GM21619 (cell line): ENCODE data around the gene KLHL8.

ENCODE experiments used
- ATAC-seq: cut with Tn5 transposase; IDR thresholded peaks from one replicate; pipeline ENCODE4 v1.9.1; 2021; ENCODE audit not compliant: unreplicated experiment

The KLHL8 gene

DNA sequence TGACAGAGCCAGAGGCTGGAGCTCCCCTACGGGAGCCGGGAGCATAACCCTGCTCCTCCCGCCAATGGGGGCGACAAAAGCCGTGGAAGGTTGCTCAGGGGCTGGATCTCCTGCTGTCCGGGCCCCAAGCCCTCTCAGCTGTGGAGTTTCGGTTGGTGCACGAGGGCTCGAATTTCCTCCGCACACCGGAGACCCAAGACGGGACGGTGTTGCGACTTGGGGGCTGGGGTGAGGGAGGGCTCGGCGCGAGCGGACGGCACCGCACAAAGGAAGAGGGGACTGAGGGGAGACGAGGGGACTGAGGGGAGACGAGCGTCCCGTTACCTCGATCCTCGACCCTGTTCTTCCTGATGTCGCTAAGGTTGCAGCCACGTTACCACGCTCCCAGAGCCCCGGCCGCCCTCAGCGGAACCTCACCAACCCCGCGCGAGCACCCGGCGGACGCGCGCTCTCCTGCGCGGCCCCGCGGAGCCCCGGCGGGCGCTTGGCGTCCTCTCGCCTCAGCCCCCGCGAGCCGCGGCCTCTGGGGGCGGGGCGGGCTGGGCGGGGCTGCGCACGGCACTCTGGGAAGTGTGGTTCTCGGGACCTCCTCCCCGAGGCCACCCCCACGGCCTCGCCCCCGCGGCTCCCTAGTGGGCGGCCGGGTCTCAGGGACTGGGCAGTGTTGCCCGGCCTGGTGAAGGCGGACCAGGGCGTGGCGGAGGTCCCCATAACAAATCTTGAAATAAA is at the start of gene KLHL8:
KLHL8 (minus strand) TSS at position 525 of the 729 bp plus-strand sequence. CDS start 25,079 bp downstream, outside the sequence.
- ATAC-seq, result peak; percentile 81

DNA sequence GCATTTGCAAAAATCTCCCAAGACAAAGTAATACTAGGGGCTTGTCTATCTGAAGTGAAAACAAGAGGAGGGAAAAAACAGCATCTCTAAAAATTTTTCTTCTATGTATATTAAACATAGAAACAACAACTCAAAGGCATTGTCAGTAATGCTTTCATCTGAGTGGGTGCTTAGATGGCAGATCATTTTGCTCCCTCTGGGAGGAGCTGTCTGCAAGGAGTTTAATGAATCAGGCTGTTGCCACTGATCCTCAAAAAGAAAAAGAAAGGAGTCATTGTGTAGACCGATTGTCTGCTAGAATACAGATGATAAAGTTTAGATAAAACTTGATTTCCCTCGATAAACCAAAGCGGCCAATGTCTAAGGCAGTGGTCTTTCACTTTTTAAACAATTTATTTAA is 49.7 kb upstream of the KLHL8 start:
- no peak for ATAC-seq

DNA sequence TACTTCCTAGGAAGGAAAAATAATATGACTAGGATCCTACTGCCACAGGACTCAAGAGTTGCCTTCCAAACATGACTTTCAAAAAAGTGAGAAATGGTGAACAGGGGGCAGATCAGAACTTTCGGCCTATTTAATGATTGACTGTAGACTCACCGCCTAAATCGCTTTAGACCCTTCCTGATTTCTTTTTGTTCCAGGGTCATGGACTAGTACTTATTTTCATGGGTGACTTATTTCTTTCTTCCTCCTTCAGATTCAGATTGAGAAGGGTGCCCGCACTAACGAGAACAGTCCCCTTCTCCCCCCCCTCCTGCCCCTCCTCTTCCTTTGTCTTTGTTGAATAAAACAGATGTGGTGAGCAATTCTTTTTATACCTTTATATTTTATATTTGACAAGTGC is 48.0 kb upstream of the KLHL8 start:
- ATAC-seq, result no peak

DNA sequence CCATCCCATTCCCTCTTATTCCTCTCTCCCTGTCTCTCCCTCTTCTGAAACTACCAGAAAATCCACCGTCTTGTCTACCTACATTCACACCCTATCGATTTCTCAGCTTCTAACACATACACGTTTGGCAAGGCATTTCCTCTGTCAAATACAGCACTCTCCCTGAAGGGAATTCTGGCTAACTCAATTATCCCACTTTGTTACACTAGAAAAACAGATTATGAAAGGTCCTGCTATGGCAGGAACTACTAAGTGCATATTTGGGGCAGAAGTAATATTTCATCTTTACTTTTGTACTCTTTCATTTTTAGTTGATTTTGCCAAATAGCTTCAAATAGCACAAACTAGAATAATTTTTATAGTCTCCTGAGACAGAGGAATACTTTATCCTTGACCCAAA is 46.6 kb upstream of the KLHL8 start:
- no peak for ATAC-seq

DNA sequence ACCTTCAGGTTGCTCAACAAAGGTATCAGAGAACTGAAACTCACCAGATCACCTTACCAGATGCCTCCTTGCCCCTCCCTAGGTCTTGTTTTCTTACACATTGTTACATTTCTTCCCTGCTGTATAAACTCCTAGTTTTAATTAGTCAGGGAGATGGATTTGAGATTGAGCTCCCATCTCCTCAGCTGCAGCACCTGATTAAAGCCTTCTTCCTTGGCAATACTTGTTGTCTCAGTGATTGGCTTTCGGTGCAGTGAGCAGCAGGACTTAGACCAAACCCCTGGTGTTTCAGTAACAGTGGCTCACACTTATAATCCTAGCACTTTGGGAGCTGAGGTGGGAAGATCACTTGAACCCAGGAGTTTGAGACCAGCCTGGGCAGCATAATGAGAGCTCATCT is 42.5 kb upstream of the KLHL8 start:
- ATAC-seq, result no peak

DNA sequence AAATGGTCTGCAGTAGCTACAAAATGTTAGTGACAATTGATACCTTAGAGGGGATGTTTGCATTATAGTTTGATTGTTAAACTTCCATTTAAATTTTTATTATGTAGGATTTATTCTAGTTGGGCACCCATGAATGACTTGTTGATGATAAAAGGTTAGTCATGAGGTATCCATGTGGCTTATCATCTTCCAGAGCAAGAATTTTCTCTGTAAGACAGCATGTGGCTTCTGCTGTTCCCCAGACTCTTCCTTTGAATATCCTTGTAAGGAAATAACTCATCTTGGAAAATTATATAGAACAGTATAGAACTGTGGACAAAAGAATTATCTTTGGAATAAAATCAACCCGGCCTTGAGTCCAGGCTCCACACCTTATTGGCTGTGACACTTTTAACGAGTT is 40.1 kb upstream of the KLHL8 start:
- ATAC-seq, result no peak

DNA sequence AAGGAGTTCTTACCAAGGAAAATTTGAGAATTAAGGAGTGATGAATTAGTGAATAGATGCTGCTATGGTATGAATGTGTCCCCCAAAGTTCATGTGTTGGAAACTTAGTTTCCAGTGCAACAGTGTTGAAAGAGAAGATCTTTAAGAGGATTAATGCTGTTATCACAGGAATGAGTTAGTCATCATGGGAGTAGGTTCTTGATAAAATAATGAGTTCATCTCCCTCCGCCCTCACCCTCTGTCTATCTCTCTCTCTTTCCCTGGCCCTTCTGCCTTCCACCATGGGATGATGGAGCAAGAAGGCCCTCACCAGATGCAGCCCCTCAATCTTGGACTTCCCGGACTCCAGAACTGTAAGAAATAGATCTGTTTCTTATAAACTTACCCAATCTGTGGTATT is 38.3 kb upstream of the KLHL8 start:
- ATAC-seq, result no peak

DNA sequence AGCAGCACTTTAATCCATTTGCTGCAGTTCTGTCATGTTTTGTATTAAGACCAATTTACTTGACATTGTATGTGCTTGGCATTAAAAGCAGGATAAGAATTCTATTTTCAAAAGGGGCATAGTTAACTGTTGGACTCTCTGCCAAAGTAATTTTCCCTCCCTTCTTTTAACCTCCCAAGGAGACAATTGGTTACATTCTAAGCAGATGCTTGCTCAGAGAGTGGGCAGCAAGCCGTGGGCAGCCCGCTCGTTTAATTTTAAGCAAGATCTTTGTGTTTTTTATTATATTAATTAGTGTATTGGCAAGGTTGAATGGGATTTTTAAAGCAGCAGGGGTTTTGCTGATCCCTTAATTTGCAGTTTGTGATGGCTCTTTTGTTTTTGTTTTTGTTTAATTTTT is 37.1 kb upstream of the KLHL8 start:
- ATAC-seq, result no peak

DNA sequence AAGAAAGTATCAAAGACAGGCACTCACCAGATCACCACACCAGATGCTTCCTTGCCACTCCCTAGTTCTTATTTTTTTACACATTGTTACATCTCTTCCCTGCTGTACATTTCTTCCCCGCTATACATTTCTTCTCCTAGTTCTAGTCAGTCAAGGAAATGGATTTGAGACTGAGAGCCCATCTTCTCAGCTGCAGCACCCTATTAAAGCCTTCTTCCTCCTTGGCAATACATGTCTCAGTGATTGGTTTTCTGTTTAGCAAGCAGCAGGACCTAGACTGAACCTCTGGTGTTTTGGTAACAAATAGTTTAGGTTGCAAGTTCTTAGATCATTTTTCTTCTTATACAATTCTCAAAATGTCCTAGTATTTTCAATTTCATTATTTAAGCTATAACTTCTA is 35.3 kb upstream of the KLHL8 start:
- no peak for ATAC-seq

DNA sequence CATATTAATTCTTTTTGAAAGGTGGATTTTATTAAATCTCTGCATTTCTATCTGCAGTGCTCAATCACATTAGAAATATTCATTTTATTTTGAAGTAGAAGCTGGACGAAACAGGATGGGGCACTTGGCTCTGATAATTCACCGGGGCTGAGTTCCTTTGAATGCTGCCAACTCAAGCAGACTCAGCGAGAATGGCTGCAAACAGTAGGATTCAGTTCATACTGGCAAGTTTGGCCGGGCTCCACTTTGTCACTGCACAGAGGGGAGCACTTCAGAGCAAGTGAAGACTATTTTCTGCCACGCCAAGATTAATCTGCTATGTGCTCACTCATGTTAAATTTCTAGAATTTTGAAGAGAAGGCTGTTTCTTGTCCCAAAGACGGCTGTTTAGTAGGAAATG is 30.7 kb upstream of the KLHL8 start:
- no peak for ATAC-seq

DNA sequence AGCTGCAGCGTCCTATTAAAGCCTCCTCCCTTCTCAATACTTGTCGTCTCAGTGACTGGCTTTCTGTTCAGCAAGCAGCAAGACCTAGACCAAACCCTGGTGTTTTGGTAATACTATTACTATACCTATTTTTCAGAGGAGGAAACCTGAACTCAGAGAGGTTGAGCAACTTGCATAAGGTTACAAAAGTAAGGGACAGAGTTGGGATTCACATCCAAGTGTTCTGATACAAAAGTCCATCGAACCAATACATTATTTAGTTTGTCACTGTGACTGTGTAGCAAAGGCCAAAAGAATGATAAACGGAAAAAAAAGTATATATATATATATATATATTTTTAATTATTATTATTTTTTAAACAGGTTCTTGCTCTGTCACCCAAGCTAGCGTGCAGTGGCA is 29.9 kb upstream of the KLHL8 start:
- ATAC-seq, result no peak

DNA sequence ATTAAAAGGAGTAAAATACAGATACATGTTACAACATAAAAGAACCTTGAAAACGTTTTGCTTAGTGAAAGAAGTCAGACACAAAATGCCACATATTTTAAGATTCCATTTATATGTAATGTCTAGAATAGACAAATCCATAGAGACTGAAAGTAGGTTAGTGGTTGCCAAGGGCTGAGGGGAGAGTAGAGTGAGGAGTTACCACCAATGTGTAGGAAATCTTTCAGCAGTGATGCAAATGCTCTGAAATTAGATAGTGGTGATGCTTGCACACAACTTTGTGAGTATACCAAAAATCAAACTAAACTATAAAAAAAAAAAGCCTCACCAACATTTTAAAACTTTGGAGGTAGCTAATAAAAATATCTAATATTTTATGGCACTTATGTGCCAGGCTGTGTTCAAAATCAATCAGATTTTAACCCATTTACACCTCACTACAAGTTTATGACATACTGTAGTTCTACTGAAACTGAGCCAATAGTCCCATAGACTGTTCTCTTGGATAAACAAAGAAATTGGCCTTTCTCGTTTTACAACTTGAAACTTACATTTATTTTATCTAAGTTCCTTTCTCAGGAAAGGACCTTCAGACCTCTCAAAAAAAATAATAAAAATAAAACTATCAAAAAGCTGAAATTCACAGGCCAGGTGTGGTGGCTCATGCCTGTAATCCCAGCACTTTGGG is 29.1 kb upstream of the KLHL8 start:
- no peak for ATAC-seq

DNA sequence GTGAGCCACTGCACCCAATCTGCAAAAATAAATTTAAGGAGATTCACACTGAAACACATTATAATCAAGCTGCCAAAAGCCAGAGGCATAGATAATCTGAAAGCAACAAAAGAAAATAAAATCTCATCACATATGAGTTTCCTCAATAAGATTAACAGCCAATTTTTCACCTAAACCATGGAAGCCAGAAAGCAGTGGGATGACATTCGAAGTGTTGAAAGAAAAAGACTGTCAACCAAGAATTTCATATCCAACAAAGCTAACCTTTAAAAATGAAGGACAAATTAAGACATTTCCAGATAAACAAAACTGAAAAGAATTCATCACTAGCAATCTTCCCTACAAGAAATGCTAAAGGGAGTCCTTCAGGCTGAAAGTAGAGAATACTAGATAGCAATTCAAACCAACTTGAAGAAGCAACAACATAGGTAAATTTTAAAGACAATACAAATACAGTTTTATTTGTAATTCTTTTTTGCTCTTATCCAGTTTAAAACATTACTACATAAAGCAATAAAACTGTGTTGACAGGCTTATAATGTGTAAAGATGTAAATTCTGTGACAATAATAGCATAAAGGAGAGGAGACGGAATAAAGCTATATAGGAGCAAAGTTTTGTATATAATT is 23.1 kb upstream of the KLHL8 start:
- ATAC-seq, result no peak

DNA sequence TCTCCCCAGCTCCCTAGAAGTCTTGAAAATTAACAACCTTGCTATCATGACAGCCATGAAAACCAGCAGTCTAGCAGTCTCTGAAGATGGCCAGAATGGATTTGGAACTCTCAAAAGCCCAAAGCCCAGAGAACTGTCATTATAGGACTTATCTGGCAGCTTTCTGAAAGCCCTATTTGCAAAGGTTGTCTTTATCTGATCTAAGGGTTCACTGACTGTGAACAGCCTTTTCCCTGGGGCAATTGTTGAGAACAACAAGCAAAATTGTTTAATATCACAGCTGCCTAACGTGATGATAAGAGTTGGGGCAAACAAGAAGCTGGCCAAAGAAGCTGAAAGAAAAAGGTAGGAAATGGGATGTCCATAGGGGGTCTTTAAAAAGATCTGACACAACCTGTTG is 20.9 kb upstream of the KLHL8 start:
- ATAC-seq, result no peak

DNA sequence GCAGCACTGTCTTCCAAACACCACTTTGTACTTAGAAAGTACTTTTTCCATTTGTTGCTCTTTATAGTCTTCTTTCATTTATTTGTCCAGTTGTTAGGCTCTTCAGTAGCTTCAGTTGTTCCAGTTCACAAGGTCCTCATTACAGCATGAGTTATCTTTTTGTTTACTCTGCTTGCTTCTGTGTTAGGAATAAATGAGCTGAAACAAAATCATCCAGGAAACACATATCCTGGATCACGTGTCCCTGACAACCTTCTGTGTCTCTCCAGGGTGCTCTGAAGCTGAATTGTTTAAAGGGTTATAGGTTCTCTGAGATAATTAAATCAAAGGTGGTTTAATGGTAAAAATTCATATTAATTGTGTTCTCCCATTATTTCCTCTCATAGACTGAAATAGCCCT is 19.9 kb upstream of the KLHL8 start:
- ATAC-seq, result no peak

DNA sequence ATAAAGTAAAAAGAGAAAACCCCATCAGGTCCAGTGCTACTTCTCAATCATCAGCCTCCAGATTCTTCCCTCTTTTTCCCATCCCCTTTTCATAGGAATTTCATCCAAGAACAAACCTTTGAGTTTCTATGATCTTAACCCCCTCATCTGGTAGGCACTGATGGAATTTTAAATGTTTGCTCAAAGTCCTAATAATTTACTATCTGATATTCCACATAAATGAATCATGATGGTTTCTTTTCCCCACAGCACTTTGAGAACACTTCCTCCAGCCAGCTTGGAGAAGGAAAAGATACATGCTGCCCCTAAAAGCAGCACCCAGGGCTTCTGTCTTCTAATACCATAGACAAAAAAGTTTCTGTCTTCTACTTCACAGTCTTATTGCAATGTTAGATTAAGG is 19.4 kb upstream of the KLHL8 start:
- ATAC-seq, result no peak

DNA sequence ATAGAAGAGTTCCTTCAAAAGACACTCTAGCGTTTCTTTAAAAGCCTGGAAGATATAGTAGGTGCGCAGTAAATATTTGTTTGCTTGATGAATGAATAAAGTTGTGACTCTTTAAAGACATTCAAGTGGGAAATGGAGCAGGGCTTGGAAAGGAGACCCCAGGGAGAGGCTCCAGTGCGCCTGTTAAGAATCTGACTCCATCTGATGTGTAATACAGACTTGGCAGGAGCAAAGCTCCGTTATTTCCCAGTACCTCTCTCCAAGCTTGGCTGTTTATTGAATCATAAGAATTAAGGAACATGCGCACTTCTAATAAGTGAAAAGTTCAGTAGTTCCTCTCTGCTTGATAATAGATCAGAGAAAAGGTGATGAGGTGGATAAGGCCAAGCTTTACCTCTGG is 18.8 kb upstream of the KLHL8 start:
- ATAC-seq, result no peak

DNA sequence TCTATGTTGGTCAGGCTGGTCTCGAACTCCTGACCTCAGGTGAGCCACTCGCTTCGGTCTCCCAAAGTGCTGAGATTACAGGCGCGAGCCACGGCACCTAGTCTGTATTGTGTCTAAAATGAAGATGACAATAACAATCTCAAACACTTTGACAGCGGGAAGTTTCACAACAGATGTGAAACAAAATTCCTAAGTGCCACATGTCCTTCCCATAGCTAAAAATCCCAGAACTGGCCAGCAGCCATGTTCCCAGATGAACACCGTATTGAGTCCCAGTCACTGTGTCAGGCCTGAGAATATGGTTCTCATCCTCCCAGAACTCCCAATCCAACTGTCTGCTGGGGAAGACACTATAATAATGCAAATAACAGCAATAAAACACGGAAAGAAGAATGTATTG is 16.4 kb upstream of the KLHL8 start:
- no peak for ATAC-seq

DNA sequence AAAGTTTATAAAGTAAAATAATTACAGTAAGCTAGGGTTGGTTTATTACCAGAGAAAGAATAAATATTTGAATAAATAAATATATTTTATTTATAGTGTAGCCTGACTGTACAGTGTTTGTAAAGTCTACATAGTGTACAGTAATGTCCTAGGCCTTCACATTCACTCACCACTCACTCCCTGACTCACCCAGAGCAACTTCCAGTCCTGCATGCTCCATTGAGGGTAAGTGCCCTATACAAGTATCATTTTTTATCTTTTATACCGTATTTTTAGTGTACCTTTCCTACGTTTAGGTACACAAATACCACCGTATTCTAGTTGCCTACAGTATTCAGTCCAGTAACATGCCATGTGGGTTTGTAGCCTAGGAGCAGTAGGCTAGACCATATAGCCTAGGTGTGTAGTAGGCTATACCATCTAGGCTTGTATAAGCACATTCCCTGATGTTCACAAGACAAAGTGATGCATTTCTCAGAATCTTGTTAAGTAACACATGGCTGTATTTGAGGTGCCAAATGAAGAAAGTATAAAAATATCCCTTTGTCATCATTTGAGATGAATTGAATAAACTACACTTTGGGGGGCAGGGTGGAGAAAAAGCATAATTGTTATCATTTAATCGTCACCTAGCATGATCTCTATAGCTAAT is 14.7 kb upstream of the KLHL8 start:
- ATAC-seq, result no peak

DNA sequence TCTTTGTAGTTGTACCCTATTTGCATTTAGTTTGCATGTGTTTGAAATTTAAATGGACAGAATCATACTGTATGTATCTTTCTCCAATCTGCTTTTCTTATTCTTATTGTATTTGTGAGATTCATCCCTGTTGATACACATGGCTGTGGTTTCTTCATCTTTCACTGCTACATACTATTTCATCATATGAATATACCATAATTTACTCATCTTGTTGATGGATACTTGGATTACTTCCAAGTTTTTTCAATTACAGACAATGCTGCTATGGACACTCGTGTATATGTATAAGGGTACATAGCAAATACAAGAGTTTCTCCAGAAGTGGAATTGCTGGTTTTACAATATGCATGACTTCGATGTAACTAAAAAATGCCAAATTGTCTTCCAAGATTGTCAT is 11.8 kb upstream of the KLHL8 start:
- no peak for ATAC-seq

DNA sequence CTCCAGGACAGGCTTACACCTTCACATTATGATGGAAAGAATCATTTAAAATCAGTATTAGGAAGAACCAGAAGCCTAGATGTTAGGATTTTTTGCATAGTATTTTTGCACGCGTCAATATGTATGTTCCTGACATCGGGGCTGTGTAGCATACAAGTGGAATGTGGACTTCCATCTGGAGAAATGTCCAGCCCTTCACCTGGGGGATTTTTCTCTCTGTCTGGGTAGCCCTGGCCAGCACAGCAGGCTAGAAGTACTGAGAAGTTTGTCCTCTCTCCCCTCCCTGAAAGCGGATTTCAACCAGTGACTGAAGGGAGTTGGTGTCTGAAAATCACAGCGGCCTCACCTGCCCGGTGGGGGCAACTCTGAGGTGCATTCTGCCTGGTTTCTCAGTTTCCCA is 10.4 kb upstream of the KLHL8 start:
- no peak for ATAC-seq

DNA sequence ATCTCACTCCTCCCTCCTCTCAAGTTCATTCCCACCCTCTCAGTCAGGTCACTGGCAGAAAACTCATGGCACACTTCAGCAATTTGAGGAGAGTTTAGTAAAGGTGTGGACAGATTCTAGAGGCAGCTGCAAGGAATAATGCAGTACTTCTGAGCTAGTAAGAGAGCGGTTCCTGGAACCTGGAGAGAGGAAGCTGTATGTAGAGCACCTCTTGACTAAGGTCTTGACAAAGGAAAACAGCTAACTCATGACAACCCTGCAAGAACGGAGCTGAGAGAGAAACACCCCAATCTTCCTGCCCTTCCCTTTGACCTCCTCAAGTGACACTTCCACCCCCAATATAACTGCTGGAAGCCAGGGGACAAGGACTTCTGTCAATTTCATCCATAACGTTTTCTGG is 9.6 kb upstream of the KLHL8 start:
- ATAC-seq, result no peak
